Measurements from ENCODE around the gene UNC79.

- TF ChIP-seq HDAC2 (IDR thresholded peaks at IDR 0.05) (no peak), ZBTB40 (IDR thresholded peaks at IDR 0.05; ENCODE audit: borderline replicate concordance) (no peak), CTCF (IDR thresholded peaks at IDR 0.05 in 2 of 3, conservative IDR thresholded peaks at IDR 0.05 in 1 of 3; ENCODE audit: control insufficient read depth in 2 of 3, extremely low read depth in 1 of 3, insufficient read depth in 1 of 3, low read depth in 3 of 3, low read length in 3 of 3) (no peak), ASH2L (IDR thresholded peaks at IDR 0.05; ENCODE audit: borderline replicate concordance, low read depth) (no peak), POLR2A (IDR thresholded peaks at IDR 0.05; ENCODE audit: low read depth, low read length) (no peak), ZSCAN29 (IDR thresholded peaks at IDR 0.05) (no peak), EGR1 (IDR thresholded peaks at IDR 0.05; ENCODE audit: borderline replicate concordance in 1 of 2, low read depth in 2 of 2, low read length in 2 of 2) (no peak)
Measured at GRCh38 chr14:93700928-93701327, 270.2 kb downstream of the UNC79 start.
